ENCODE results near the gene MT2A.

- TF ChIP-seq CTCF (IDR thresholded peaks at IDR 0.05; ENCODE audit: insufficient read depth, low read length, poor library complexity, severe bottlenecking) (no peak), EZH2phosphoT487 (conservative IDR thresholded peaks at IDR 0.05; ENCODE audit: low read length) (no peak)
Observed at GRCh38 chr16:56631197-56631596, 22.8 kb downstream of the MT2A start.

All from SU-DHL-6 (cell line).